ENCODE measurements around the gene CAVIN2.

DNA sequence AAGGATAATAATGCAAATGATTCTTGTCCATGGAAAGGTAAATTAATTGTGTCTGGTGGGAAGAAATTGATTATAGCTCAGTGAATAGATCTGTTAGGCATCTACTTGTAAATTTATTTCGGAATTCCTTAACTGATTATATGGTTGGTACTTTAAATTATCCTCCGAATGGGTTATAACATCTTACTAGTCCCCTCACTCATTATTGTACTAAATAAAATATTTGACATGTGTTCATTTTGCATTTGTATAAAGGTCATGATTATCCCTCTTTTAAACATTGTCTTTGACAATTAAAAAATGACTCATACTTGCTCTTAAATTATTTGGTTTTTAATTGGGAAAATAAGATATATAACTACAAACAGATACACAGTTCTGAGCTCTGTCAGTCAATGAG, 47.4 kb downstream of the CAVIN2 start:
- TF ChIP-seq, protein P1, sequence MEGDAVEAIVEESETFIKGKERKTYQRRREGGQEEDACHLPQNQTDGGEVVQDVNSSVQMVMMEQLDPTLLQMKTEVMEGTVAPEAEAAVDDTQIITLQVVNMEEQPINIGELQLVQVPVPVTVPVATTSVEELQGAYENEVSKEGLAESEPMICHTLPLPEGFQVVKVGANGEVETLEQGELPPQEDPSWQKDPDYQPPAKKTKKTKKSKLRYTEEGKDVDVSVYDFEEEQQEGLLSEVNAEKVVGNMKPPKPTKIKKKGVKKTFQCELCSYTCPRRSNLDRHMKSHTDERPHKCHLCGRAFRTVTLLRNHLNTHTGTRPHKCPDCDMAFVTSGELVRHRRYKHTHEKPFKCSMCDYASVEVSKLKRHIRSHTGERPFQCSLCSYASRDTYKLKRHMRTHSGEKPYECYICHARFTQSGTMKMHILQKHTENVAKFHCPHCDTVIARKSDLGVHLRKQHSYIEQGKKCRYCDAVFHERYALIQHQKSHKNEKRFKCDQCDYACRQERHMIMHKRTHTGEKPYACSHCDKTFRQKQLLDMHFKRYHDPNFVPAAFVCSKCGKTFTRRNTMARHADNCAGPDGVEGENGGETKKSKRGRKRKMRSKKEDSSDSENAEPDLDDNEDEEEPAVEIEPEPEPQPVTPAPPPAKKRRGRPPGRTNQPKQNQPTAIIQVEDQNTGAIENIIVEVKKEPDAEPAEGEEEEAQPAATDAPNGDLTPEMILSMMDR (IDR thresholded peaks at IDR 0.05; ENCODE audit: low read length) = no peak
- no peak for TF ChIP-seq EZH2 (IDR thresholded peaks at IDR 0.05; ENCODE audit: borderline replicate concordance, low read length)

All from OCI-LY1 (cell line).